Prostate gland (tissue), 2 donors: ENCODE results near the gene CYP27A1.

Experiments used
- CTCF ChIP-seq, 4 experiments: fragments of 200-600 bp in 2 of 4; fragments of 450-650 bp in 2 of 4; sonication (generic) in 2 of 4; IDR thresholded peaks; 1 replicate in 3 of 4; 2 replicates in 1 of 4; pipeline ENCODE4 v1.5.1; 2016 to 2019; ENCODE audit warnings: antibody characterized with exemption in 4 of 4, mild to moderate bottlenecking in 2 of 4, moderate library complexity in 2 of 4
- POLR2A ChIP-seq: fragments of 450-650 bp; IDR thresholded peaks from one replicate; pipeline ENCODE4 v1.6.1; 2016; ENCODE audit warnings: antibody characterized with exemption, mild to moderate bottlenecking
- POLR2AphosphoS5 ChIP-seq: sonication (generic); formaldehyde crosslinking; IDR thresholded peaks from one replicate; pipeline ENCODE4 v1.6.1; 2017; ENCODE audit warnings: antibody characterized with exemption

- TF ChIP-seq CTCF (IDR thresholded peaks at IDR 0.05) = no peak
- TF ChIP-seq POLR2A = no peak
- TF ChIP-seq POLR2AphosphoS5 = no peak
Measured at GRCh38 chr2:218761795-218762194, 20.2 kb upstream of the CYP27A1 start.
